Stimulated activated CD4-positive, alpha-beta T cell treated with anti-CD3 and anti-CD28 coated beads, TNF-alpha, amount 100 ng/mL, for 24 hours (primary cell): ENCODE results near the gene WHRN.
A peak's percentile ranks its signal among the peaks of the same experiment; 100 is the strongest.

Source experiments
- DNase-seq, 3 experiments: peaks; one replicate each; pipeline ENCODE4 v3.0.0-alpha.2; 2020; ENCODE audit warnings: low read depth in 3 of 3

The WHRN gene

GRCh38 chr9:114419796-114420195 lies 85.5 kb downstream of the WHRN start:
- no peak for DNase-seq

DNA sequence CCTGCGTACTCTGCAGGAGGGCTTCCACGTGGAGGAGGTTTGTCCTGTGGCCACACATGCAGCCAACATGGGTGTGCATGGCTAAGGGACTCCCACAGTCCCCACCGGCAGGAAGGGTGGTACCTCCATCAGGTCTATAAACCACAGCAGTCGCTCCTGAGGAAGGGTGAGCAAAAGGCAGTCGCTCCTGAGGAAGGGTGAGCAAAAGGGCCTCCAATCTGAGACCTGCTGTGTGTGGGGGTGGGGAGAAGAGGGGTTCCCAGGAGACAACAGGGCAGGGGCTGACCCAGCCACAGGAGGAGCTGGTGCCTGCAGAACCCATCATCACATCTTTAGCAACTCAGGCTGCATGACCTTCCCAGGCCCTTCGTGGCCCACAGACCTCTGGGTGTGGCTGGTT lies 87.2 kb downstream of the WHRN start:
- no peak for DNase-seq

DNA sequence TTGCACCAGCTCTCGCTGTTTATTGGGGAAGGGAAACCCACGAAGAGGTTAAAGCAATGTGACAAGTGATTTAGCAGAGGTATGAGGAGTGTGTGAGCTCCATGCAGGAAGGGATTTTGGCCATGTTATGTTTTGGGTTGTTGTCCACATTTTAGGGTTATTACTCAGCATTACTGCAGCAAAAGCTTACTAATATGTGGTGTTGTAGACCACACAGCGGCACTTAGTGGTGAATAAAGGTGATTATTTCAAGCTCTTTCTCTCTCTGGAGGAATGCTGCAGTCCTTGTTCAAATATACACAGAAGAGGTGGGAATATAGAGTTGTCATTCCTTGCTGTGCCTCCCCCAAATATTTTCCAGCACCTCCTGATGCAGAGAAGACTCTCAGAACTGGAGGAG lies 87.8 kb downstream of the WHRN start:
- DNase-seq: no peak

DNA sequence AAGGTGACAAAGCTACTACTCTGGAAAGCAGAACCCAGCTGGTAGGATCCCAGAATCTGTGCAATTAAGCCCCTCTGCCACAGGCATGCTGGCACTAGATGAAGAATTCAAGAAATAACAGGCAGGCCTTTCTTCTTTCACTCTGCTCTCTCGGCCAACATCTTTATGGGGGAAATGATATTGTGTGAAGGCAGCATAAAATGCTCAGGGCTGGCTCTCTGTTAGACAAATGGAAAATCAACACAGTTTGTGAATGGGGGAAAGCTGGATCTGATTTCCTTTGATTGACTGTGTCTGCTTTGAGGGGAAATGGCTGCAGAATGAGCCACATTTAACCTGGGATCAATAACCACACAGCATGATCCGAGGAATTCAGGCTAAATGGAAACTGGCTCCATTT lies 88.4 kb downstream of the WHRN start:
- no peak for DNase-seq

- DNase-seq: no peak
These were observed 89.0 kb downstream of the WHRN start for GRCh38 chr9:114416290-114416689.

- no peak for DNase-seq
These were observed 90.9 kb downstream of the WHRN start for GRCh38 chr9:114414346-114414745.

DNA sequence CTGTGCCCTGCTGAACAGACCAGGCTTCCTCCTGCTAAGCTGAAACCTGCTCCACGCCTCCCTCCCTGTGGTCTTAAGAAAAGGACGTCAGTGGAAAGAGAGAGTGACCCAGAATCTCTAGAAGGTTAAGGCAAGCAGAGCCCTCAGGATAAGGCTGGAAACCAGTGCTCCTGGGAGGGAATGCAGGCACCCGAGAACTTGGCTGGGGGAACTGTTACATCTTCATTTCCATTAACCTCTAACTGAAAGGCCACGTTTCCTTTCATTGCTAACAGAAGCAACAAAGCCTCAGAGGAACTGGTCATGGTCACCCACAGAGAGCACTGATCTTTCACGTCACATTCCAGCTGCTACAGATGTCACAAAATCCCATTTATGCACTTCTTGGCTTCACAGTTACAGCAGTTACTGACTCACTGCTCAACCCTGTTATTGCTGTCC lies 91.4 kb downstream of the WHRN start:
- DNase-seq: no peak

GRCh38 chr9:114412048-114412683 lies 93.1 kb downstream of the WHRN start:
- no peak for DNase-seq

- DNase-seq: no peak
These were observed 93.8 kb downstream of the WHRN start for GRCh38 chr9:114411452-114411851.

DNA sequence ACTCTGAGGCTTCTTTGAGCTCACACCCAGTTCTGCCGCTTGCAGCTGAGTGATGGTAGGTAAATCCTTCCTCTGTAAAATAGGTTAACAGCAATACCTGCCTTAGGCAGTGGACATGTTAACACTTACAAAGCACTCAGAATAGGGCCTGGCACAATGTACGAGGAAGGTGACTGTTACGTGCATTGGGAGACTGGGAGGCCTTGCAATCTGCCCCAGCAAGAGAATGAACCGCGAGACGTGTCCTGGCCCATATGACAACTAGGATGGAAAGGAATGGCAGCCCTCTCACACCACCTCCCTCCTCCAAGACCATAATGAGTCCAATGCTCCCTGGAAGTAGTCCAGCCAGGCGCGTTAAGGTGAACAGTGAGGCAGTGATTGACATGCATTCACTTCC lies 94.4 kb downstream of the WHRN start:
- DNase-seq: no peak

DNA sequence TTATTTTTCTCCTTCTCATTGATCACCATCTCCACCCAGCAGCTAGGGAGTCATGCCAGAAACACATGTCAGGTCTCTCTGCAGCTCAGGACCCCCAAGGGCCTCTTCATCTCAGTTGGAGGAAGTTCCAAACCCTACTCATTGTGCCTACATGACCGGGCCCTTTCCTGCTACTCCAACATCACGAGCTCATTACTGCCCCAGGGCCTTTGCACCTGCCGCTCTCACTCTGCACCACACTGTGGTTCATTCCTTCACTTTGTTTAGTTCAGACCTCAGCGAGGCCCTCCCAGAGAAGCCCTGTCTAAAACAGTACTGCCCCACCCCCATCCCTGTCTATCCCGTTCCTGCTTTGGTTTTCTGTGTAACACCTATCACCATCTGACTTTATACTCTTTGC lies 95.4 kb downstream of the WHRN start:
- no peak for DNase-seq

DNA sequence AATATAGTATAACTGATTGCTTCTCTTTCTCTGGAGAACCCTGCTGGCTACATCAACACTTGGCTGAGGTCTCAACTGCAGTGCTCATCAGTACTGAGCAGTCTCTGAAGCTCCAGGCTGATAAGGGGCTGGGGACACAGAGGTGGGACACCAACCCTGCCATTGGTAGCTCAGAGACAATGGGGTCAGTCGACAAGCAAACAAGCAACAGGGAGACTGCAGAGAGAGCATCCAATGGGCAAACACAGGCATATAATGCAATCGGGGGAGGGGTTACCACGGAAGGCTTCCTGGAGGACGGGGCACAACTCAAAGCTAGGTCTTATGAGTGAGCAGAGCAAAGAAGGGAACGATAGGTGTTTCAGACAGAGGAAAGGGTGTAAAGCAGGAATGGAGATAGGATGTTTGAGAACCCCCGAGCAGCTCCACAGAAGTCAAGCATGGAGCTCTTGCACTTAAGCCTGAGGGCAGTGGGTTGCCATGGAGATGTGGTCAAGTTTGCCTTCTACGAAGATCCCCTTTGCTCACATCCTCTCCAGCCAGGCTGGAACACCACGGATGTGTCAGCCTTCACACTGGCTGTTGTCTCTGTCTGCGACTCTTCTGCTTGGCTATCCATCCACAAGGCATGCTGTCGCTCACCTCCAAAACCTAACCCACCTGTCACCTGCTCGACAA lies 96.0 kb downstream of the WHRN start:
- no peak for DNase-seq

DNA sequence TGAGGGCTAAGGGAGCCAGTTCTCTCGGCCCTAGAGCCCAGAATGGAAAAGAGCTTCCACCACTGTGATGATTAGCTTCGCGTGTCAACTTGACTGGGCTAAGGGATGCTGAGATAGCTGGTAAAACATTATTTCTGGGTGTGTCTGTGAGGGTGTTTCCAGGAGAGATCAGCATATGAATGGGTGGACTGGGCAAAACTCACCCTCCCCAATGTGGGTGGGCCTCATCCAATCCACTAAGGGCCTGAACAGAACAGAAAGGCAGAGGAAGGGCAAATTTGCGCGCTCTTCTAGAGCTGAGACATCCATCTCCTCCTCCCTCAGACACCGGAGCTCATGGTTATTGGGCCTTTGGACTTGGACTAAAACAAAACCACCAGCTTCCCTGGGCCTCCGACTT lies 96.6 kb downstream of the WHRN start:
- DNase-seq: no peak

GRCh38 chr9:114407889-114408288 lies 97.4 kb downstream of the WHRN start:
- DNase-seq: no peak

- DNase-seq: no peak
These were observed 98.8 kb downstream of the WHRN start for GRCh38 chr9:114406441-114406840.

- DNase-seq: peak; percentile 59 to 72 (median 67)
These were observed 99.8 kb downstream of the WHRN start for GRCh38 chr9:114405294-114406034.

DNA sequence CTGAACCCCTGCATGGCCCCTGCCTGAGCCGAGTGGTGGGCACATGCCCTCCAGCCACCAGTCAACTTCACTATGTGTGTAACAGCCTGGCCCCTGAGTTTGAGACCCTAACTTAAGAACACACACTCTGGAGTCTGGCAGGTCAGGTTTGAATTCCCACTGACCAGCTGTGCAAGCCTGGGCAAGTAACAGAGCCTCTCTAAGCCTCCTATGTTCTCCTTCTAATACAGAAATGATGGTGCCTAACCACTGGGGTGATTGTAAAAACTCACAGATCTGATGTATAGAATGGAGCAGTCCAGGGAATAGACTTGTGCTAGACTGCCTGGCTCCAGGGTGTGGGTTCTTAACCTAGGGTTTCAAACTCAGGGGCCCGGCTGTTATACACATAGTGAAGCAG lies 100.7 kb downstream of the WHRN start:
- DNase-seq: no peak

GRCh38 chr9:114403153-114403756 lies 102.0 kb downstream of the WHRN start:
- DNase-seq: no peak

- no peak for DNase-seq
These were observed 103.9 kb downstream of the WHRN start for GRCh38 chr9:114401344-114401743.

GRCh38 chr9:114400772-114401171 lies 104.5 kb downstream of the WHRN start:
- DNase-seq: no peak

DNA sequence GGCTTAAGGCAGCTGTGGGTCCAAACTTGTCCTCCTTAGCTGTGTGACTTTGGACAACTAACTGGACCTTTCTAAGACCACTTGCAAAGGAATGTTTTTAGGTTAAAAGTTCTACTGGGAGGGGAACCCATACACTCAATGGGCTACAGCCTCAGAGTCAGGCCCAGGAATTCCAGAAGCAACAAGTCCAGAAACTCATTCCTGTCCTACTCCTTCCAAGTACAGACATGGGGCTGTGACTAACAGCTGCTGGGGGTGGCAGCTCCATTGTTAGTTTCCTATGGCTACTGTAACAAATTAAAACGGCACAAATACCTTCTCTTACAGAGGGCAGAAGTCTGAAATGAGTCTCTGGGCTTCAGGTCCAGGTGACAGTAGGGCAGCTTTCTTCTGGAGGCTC lies 105.1 kb downstream of the WHRN start:
- no peak for DNase-seq

GRCh38 chr9:114399381-114399780 lies 105.9 kb downstream of the WHRN start:
- DNase-seq: no peak
